Sciatic nerve (tissue), 2 donors: ENCODE measurements around the gene THRB. TPM values are rescaled to one million over a fixed set of nuclear protein-coding genes. Genes with fewer than 3 reads are reported as not detected.

Experiments used
- ATAC-seq: fragments of 200-7000 bp; cut with Tn5 transposase; one replicate; pipeline ENCODE4 v1.9.1; 2020; ENCODE audit warnings: mild to moderate bottlenecking, moderate library complexity
- DNase-seq: peaks from one replicate; pipeline ENCODE4 v3.0.0-alpha.2; 2020; ENCODE audit warnings: low spot score
- intact Hi-C: fragments of 100-400 bp; cut with DNase I; formaldehyde crosslinking; loops from one replicate; pipeline ENCODE4 v1.14.2; 2022
- total RNA-seq: library from RNA; stranded (reverse); fragmentation: NEBNext Ultra II Directional; extraction: Animal tissue kit (Norgen Biotek cat#: 25700); gene quantifications from one replicate; pipeline ENCODE4 v1.2.1, GENCODE V29; 2021
- donor health status: DM: no; HTN: no; CAD: no.
- donor health status: DM: no; HTN: no; CAD: no.

Gene THRB
- total RNA-seq, 1 donor from 2014 or later, result 13.2 TPM

DNA sequence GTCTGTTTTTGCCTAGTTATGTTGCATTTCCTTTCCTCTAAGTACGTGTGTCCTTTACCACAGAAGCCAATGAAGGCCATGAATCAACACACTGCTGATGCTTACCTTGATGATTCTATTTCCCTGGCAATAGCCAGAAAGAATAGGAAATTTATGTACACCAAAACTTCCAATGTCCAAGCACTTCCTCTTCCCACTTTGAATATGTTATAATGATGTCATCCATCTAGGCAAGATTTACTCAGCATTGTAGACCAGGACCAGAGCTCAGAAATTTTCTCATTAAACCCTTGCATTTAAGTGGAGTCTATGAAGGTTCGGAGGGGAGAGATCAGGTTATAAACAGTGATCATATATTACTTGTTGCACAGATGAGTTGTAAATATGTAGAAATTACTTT, 126.0 kb downstream of the THRB start:
- no peak for DNase-seq
- intact Hi-C loops, result no loop called here
- ATAC-seq, result no peak

DNA sequence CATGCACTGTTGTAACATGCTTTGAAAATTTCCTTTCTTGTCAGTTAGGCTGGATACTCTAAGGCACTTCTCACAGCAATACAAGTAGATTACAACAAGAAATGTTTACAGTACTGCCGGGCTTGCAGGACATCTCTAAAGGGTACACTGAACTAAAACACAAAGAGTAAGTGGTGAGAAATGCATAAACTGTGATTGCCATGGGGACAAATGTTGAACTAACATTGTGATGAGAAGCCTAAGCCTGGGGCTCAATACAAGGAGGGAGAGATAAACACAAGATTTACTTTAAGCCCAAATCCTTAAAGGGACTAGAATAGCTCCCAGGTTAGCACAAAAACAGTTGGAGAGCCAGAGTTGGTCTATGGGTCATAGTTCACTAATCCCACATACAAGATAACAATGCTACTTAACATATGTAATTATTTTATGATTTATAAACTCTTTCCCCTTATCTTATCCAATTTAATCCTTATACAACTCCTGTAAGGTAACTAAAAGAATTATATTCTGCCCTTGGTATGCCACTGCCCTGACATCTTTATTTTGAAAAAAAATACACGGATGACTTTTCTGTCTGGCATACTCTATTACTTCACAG, 126.9 kb downstream of the THRB start:
- no peak for ATAC-seq
- intact Hi-C loops, result no loop called here
- DNase-seq, result no peak

DNA sequence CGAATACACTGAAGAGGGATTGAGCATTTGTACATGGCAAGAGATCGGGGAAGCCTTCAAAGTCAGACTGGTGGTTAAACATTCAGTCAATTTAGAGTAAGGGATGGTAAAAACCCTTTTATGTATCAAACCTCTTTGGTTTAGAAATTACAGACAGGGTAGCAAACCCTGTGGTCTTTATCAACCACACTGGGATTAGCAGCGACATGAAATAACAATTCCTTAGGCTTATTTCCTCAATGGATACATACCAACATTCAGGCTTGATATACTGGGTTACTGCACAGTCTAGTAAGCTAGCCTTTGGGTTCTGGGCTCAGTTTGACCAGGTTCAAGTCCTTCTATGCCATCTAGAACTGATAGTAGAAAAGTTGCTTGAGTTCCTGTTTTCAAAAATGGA, 127.4 kb downstream of the THRB start:
- intact Hi-C loops, result no loop called here
- no peak for ATAC-seq
- DNase-seq, result no peak

DNA sequence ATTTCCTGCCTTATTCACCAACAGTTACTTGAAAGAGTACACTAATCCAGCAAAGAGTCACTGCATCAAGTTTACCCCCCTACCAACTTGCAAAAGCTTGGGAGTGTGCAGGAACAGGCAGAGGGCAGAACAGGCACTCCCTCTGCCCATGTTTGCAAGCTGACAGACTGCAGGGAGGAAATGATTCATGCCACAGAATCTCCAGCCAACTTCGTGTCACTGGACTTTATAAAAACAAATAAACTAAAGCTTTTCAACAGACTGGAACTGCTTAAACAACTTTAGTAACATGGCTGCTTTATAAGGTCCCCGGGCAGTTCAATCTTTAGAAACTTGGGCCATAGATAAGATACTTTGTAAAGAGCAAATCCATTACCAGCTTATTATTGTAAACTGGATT, 129.5 kb downstream of the THRB start:
- ATAC-seq, result peak; percentile 67
- DNase-seq, result no peak
- intact Hi-C loops, result no loop called here

DNA sequence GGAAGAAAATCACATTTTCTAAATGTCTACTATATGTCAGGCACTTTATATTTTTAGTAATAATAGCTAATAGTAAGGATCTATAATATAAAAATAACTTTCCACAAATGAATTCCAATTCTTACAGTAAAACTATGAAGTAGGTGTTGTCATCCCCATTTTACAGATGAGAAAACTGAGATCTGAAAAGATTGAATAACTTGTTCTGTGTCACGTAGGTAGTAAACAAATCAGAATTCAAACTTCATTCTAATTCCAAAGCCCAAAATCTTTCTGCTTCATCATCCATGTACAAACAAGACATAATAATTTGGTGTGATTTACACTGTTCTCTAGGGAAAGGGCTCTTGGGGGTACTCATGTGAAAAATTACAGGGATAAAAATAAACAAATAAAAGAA, 130.3 kb downstream of the THRB start:
- intact Hi-C loops, result no loop called here
- DNase-seq, result no peak
- ATAC-seq, result no peak

DNA sequence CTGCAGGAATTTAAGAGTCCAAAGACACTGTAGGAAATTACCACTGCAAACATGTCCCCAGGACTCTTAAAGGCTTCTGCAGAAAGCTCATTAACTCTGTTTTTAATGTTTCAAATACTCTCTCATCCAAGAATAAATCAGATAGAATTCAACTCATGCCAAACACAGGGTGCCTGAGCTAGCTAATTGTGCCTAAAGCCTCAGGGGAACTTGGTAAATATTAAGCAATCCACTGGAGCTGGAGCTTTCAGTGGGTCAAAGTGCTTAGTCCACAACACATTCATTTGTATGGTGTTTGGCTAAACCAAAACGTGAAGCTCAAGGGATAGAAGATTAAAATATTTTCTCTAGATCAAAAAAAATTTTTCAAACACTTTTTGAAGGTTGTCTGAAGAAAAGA, 131.4 kb downstream of the THRB start:
- DNase-seq, result no peak
- intact Hi-C loops, result no loop called here
- peak; percentile 74 for ATAC-seq

DNA sequence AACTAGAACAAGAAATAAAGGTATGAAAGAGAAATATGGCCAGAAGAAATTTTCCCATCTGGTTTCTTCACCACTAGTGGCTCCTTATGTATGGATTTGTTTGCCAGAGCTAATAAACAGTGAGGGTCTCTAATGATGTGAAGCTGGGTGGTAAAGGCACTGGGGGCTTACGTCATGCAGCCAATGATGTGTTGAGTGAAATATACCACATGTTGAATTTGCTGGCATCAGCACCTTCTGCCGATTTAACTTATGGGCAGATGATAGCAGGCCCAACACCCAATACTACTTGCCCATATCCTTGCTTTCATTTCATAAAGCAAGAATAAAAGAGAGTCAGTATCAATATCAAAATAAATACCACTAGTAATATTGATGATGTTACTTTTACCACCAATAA, 133.0 kb downstream of the THRB start:
- intact Hi-C loops, result no loop called here
- DNase-seq (no peak), ATAC-seq (no peak)

DNA sequence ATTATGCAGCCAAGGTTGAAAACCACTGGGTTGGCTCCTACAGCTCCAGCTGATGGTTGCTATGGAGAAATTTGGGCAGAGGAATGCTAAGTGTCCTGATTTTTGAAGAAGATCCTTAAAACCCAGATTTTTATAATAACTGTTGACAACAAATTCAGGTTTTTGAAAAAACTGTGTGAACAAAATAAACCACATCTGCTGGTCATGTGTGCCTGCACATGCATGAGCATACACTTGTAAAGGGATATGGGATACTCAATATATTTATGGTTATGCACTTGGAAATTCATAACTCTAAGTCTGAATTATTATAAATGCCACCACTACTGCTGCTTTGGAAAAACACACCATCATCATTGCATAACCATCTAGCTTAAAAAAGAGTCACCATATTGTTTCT, 133.7 kb downstream of the THRB start:
- ATAC-seq (no peak), DNase-seq (no peak)
- intact Hi-C loops, result no loop called here

DNA sequence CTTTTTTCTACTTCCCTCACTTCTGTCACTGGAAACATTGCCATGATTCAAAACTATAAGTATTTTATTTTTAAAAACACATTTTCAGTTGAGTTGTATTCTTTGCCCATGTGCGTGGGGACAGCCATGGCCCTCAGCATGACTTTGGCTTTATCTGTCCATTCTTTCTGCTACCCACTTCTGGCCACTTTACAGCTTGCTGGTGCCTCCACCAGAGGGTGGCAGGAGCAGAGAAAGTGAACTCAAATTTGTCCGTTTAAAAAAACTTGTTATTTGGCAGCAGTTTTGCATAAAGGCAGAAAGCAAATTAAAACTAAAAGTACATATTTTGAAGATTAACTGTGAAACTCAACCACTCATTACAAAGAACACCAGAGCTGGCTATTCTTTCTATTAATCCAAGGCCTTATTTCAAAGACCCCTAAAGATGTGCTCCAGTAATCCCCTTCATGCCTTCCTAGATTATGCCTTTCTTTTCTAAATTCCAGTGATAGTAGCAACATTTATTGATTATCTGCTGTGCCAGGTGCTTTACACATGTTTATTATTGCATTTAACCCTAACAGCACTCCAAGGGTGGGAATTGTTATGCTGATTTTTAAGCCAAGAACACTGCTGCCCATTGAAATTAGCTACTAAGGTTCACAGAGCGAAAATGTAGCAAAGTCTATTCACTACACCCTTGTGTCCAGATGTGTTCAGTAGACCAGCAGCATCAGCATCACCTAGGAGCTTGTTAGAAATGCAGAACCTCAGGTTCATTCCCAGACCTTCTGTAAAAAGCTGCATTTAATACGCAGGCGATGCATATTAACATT, 134.8 kb downstream of the THRB start:
- ATAC-seq (no peak), DNase-seq (no peak)
- intact Hi-C loops, result no loop called here

DNA sequence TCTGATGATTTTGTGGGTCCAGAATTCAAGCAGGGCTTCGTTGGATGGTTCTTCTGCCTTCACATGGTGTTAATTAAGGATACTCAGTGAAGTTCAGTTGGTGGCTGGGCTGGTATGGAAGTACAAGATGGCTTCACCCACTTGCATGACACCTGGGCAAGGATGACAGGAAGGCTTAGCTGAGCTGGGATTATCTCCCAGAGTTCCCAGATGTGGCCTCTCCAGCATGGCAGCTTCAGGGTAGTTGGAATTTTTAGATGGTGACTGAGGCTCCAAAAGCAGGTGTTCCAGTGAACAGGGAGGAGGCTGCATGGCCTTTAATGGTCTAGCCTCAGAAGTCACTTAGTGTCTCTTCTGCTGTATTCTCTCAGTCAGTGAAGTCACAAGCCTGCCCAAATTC, 135.5 kb downstream of the THRB start:
- DNase-seq (no peak), ATAC-seq (no peak)
- intact Hi-C loops, result no loop called here

DNA sequence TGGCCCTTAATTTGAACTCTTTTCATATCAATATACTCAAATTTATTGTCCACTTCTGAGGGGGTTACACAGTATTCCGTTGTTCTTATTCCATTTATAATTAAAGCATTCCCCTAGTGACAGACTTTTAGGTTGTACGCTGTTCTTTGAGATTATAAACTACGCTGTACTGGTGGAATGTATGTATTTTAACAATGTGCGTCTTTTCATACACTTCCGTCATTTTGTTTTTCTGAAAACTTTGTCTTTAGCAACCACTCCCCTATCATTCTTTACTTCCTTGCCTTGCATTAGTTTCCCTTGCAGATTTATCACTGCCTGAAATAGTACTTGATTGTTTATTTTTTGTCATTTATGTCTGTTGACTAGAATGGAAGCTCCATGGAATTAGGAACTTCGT, 137.0 kb downstream of the THRB start:
- no peak for DNase-seq
- intact Hi-C loops, result no loop called here

DNA sequence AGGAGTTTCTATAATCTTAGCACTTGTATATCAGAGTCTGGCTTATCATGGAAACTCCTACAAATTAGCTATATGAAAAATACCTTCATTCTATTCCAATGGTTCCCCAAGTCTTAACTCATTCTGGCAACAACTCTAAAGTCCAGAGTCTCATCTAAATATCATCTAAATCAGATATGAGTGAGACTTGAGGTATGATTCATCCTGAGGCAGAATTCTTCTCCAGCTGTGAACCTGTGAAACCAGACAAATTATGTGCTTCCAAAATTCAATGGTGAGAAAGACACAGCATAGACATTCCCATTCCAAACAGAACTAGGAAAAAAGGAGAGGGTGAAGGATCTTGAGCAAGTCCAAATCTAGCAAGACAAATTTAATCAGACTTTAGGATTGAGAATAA, 138.8 kb downstream of the THRB start:
- DNase-seq (no peak), ATAC-seq (no peak)
- intact Hi-C loops, result no loop called here

More for the DNA sequence above, 137.0 kb downstream of the THRB start:
- ATAC-seq, result no peak

DNA sequence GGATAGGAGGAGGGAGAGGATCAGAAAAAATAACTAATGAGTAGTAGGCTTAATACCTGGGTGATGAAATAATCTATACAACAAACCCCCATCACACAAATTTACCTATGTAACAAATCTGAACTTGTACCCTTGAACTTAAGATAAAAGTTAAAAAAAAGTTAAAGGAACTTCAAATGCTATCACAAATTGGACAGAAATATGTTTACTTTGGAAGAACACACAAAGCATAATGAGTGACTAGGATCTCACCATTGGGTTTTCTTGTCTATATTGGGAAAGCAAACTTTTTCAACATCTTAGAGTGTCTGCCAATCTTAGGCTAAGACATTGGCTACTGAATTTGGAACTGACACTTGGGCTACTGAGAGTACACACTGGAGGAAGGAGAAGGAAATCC, 140.4 kb downstream of the THRB start:
- DNase-seq (no peak), ATAC-seq (no peak)
- intact Hi-C loops, result no loop called here

DNA sequence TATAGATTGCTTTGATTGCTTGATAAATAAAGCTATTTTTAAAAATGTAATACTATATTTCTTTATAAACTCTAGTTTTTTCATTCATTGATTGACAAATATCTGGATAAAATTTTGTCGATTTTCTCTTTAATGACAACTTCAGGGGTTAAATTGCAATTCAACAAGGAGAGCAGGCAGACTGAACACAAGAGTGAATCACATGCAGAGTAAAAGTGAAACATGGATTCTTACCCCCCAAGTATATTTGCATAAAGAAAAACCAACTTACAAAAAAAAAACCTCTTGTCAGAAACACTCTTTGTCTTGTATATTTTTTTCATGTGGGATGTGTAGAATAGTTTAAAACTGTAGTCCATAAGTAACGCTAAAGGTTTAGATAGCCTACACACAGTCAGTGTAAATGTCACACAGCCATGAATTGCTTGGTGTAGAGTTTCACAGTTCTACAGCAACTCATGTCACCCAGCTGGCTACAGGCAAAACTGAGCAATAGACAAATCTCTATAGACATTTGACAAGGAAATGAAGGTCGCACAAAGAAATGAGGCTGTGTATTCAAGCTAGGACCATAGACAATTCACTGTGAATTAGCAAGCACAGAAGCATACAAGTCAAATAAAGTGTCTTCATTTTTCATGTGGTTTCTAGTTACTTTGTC, 141.6 kb downstream of the THRB start:
- no peak for ATAC-seq
- intact Hi-C loops, result no loop called here
- DNase-seq, result no peak

DNA sequence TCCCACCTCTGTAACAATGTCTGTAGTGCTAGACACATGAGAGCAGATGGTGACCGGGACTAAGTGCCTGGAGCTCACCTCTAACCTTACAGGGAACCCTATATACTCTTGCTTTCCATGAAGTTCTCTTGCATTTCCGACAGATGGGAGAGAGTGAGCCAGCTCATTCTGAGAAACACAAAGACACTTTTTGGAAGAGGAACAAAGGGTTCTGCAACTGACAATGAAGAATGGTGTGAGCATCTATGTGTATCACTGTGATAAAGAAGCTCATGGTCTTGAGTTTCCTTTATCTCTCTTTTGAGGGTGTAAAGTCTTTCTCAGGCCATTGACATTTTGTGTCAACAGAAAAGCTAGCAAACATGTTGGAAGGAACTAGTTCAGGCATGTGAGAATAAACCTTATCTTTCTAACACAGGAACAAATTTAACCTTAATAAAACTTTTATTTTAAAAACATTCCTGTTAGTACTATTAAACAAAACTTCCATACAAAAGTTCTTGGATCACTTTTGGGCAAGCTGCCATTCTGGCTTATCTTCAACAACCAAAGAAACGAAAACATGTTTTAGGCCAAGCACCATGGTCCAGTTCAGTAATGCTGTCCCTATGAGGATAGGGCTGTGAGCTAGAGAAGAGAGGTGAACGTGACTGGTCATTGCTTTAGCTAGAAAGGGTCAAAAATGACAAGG, 142.7 kb downstream of the THRB start:
- intact Hi-C loops, result no loop called here
- DNase-seq, result peak; percentile 74

DNA sequence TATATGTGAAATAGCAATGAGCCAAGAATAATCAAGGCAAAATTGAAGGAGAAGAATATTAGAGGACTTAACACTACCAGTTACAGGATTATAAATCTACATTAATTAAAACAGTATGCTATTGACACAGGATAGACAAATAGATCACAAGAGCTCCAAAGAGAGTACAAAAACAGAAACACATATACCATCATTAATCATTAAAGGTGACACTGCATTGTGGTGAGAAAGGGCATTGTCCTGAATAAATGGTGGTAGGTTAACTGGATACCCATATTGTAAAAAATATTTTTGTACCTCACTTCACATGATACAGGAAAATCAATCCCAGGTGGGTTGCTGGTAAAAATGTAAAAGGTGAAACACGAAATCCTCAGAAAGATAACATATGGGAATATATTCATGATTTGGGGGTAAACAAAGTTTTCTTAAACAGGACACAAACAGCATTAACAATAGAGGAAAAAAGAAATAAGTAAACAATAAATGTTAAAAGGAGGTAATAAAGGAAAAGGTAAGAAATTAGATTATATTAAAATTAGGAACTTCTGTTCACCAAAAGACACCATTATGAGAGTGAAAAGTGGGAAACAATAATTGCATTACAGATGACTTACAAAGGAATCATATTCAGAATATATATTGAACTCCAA, 145.2 kb downstream of the THRB start:
- intact Hi-C loops, result no loop called here
- ATAC-seq, result no peak
- DNase-seq, result no peak

More for the DNA sequence above, 142.7 kb downstream of the THRB start:
- peak; percentile 97 for ATAC-seq

DNA sequence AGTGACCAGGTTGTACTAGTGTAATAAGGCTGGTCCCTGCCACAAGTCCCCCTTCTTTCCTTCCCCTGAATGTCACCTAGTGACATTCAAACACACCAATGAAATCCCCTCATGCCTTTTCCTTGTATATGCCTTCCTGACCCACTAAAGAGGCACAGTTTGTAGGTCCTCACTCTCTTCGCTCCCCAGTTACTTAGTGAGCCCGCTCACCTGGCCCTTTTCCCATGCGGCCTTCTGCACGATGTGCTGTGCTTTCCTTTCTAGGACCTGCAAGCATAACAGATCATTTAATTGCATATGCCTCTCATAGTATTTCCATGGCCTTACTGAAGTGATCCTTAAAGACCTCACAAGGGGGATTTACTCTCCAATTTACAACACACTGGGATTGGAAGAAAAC, 146.3 kb downstream of the THRB start:
- intact Hi-C loops, result no loop called here
- ATAC-seq, result no peak
- no peak for DNase-seq

DNA sequence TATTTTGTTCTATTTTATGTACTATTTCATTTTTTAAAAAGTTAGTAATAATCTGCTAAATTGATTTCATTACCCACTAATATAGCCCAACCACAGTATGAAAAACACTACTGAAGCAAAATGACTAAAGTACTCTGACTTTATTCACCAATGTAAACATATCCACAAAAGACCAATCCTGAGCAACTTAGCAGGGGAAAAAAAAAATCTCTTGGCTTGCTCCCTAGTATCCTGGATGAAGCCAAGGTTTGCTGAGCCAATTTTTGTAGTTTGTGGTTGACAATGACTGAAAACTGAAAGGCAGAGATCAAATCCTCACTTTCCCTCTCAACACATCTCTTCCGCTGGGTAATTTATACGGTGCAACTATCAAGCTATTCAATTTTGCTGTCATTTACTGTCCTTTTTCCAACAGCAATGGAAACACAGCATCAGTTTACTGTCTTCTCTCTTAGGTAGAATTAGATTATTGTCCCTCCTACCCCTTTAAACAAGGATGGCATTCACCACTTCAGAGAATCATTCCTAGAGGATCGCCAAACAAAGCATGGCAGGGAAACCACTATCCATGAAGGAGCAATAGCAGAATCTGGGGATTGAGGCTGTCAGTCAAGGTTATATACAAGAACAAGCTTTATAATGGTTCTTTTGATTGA, 149.7 kb downstream of the THRB start:
- no peak for DNase-seq
- ATAC-seq, result no peak
- intact Hi-C loops, result no loop called here
